ENCODE results near the gene GPR34. TPM values are rescaled to one million over a fixed set of nuclear protein-coding genes. Genes with fewer than 3 reads are reported as not detected.

GPR34 gene
- total RNA-seq, 2 donors from 2014 or later, result 4.6 to 8.2 TPM

- Histone ChIP-seq H3K4me3 (no peak overlapping the region), H3K36me3 (no peaks in the 10 kb centered on the region), H3K27me3 (replicated peaks; ENCODE audit: insufficient read depth) (no peaks in the 10 kb centered on the region), H3K9me3 (no peaks in the 10 kb centered on the region), H3K27ac (no peak overlapping the region), H3K4me1 (replicated peaks) (no peaks in the 10 kb centered on the region)
- no peak for DNase-seq (ENCODE audit: low spot score)
- 75% methylated on average over 2 of the region's 2 CpGs for WGBS
- TF ChIP-seq CTCF (IDR thresholded peaks at IDR 0.05) (no peak), POLR2AphosphoS5 (IDR thresholded peaks at IDR 0.05) (no peak), POLR2A (IDR thresholded peaks at IDR 0.05) (no peak)
- intact Hi-C loops (cut with DNase I), result no loop called here
These were observed 27.2 kb upstream of the GPR34 start for GRCh38 chrX:41661366-41662095.

GRCh38 chrX:41664375-41664901, 24.3 kb upstream of the GPR34 start:
- intact Hi-C loops (cut with DNase I), result no loop called here
- no peaks in the 10 kb centered on the region for H3K27me3 ChIP-seq (replicated peaks; ENCODE audit: insufficient read depth)
- 94% methylated on average over 2 of the region's 2 CpGs for WGBS
- H3K4me1 ChIP-seq (replicated peaks), result no peaks in the 10 kb centered on the region
- DNase-seq (ENCODE audit: low spot score), result no peak
- H3K4me3 ChIP-seq, result no peak overlapping the region
- no peaks in the 10 kb centered on the region for H3K9me3 ChIP-seq
- no peaks in the 10 kb centered on the region for H3K36me3 ChIP-seq
- TF ChIP-seq CTCF (IDR thresholded peaks at IDR 0.05) (no peak), POLR2A (IDR thresholded peaks at IDR 0.05) (no peak), POLR2AphosphoS5 (IDR thresholded peaks at IDR 0.05) (no peak)
- H3K27ac ChIP-seq, result no peak overlapping the region

- H3K36me3 ChIP-seq, result no peaks in the 10 kb centered on the region
- H3K9me3 ChIP-seq, result no peaks in the 10 kb centered on the region
- TF ChIP-seq CTCF (IDR thresholded peaks at IDR 0.05) (no peak), POLR2AphosphoS5 (IDR thresholded peaks at IDR 0.05) (no peak), POLR2A (IDR thresholded peaks at IDR 0.05) (no peak)
- H3K27me3 ChIP-seq (replicated peaks; ENCODE audit: insufficient read depth), result no peaks in the 10 kb centered on the region
- no peak overlapping the region for H3K27ac ChIP-seq
- H3K4me1 ChIP-seq (replicated peaks), result no peaks in the 10 kb centered on the region
- DNase-seq (ENCODE audit: low spot score), result no peak
- H3K4me3 ChIP-seq, result no peak overlapping the region
- intact Hi-C loops (cut with DNase I), result no loop called here
These were observed 23.9 kb upstream of the GPR34 start for GRCh38 chrX:41664908-41665307.

- intact Hi-C loops (cut with DNase I), result no loop called here
- H3K4me1 ChIP-seq (replicated peaks), result no peaks in the 10 kb centered on the region
- H3K9me3 ChIP-seq, result no peaks in the 10 kb centered on the region
- WGBS, result 61% methylated on average over 2 of the region's 2 CpGs
- no peak for TF ChIP-seq POLR2AphosphoS5 (IDR thresholded peaks at IDR 0.05)
- TF ChIP-seq POLR2A (IDR thresholded peaks at IDR 0.05), result no peak
- TF ChIP-seq CTCF (IDR thresholded peaks at IDR 0.05), result no peak
- no peaks in the 10 kb centered on the region for H3K27me3 ChIP-seq (replicated peaks; ENCODE audit: insufficient read depth)
- no peak for DNase-seq (ENCODE audit: low spot score)
- H3K36me3 ChIP-seq, result no peaks in the 10 kb centered on the region
- no peak overlapping the region for H3K4me3 ChIP-seq
- H3K27ac ChIP-seq, result no peak overlapping the region
These were observed 23.1 kb upstream of the GPR34 start for GRCh38 chrX:41665686-41666085.

GRCh38 chrX:41666251-41666650, 22.5 kb upstream of the GPR34 start:
- Histone ChIP-seq H3K9me3 (no peaks in the 10 kb centered on the region), H3K36me3 (no peaks in the 10 kb centered on the region), H3K27ac (no peak overlapping the region), H3K27me3 (replicated peaks; ENCODE audit: insufficient read depth) (no peaks in the 10 kb centered on the region), H3K4me1 (replicated peaks) (no peaks in the 10 kb centered on the region), H3K4me3 (no peak overlapping the region)
- intact Hi-C loops (cut with DNase I), result no loop called here
- no peak for TF ChIP-seq POLR2A (IDR thresholded peaks at IDR 0.05)
- no peak for TF ChIP-seq POLR2AphosphoS5 (IDR thresholded peaks at IDR 0.05)
- no peak for TF ChIP-seq CTCF (IDR thresholded peaks at IDR 0.05)
- DNase-seq (ENCODE audit: low spot score), result no peak
- WGBS, result 59% methylated on average over 1 of the region's 1 CpG

Data from prostate gland (tissue), 2 donors.